Measurements from ENCODE around the gene ANKRD33B.
"Not testable (repeated sequence)": the region's sequence is repeated elsewhere in the genome, so short reads cannot be mapped to it uniquely, and the experiment has no call there.

Gene ANKRD33B

GRCh38 chr5:10542055-10542550, 21.8 kb upstream of the ANKRD33B start:
- Histone ChIP-seq H3K9me3 (ENCODE audit: control insufficient read depth, insufficient read depth, low read length) (no peaks in the 10 kb centered on the region), H3K9ac (ENCODE audit: low read depth, low read length) (no peak overlapping the region), H3K4me1 (ENCODE audit: insufficient read depth, low read length) (peaks cover 3% of the 10 kb centered on the region; the same call in 1 of the 2 replicates), H3K36me3 (ENCODE audit: insufficient read depth, low read length) (no peaks in the 10 kb centered on the region)

- Histone ChIP-seq H3K9ac (ENCODE audit: low read depth, low read length) (no peak overlapping the region), H3K9me3 (ENCODE audit: control insufficient read depth, insufficient read depth, low read length) (no peaks in the 10 kb centered on the region), H3K4me1 (ENCODE audit: insufficient read depth, low read length) (no peaks in the 10 kb centered on the region; the same call in 1 of the 2 replicates), H3K36me3 (ENCODE audit: insufficient read depth, low read length) (no peaks in the 10 kb centered on the region)
Observed at GRCh38 chr5:10543585-10544040, 20.3 kb upstream of the ANKRD33B start.

- H3K36me3 ChIP-seq (ENCODE audit: insufficient read depth, low read length), result no peaks in the 10 kb centered on the region
- no peaks in the 10 kb centered on the region for H3K9me3 ChIP-seq (ENCODE audit: control insufficient read depth, insufficient read depth, low read length)
- no peak overlapping the region for H3K9ac ChIP-seq (ENCODE audit: low read depth, low read length)
- H3K4me1 ChIP-seq (ENCODE audit: insufficient read depth, low read length), result peaks cover 6% of the 10 kb centered on the region
Observed at GRCh38 chr5:10545084-10545483, 18.8 kb upstream of the ANKRD33B start.

GRCh38 chr5:10546186-10546585, 17.7 kb upstream of the ANKRD33B start:
- no peak overlapping the region for H3K9ac ChIP-seq (ENCODE audit: low read depth, low read length)
- peaks cover 17% of the 10 kb centered on the region for H3K4me1 ChIP-seq (ENCODE audit: insufficient read depth, low read length)
- no peaks in the 10 kb centered on the region for H3K9me3 ChIP-seq (ENCODE audit: control insufficient read depth, insufficient read depth, low read length)
- H3K36me3 ChIP-seq (ENCODE audit: insufficient read depth, low read length), result no peaks in the 10 kb centered on the region

- H3K9ac ChIP-seq (ENCODE audit: low read depth, low read length), result no peak overlapping the region
- no peaks in the 10 kb centered on the region for H3K9me3 ChIP-seq (ENCODE audit: control insufficient read depth, insufficient read depth, low read length)
- H3K4me1 ChIP-seq (ENCODE audit: insufficient read depth, low read length), result peaks cover 29% of the 10 kb centered on the region
- H3K36me3 ChIP-seq (ENCODE audit: insufficient read depth, low read length), result no peaks in the 10 kb centered on the region
Observed at GRCh38 chr5:10548418-10549122, 15.3 kb upstream of the ANKRD33B start.

- peaks cover 32% of the 10 kb centered on the region for H3K4me1 ChIP-seq (ENCODE audit: insufficient read depth, low read length)
- not testable (repeated sequence) for H3K9me3 ChIP-seq (ENCODE audit: control insufficient read depth, insufficient read depth, low read length); H3K36me3 ChIP-seq (ENCODE audit: insufficient read depth, low read length); H3K9ac ChIP-seq (ENCODE audit: low read depth, low read length)
Observed at GRCh38 chr5:10549123-10549514, 14.8 kb upstream of the ANKRD33B start.

- Histone ChIP-seq H3K9ac (ENCODE audit: low read depth, low read length) (no peak overlapping the region), H3K4me1 (ENCODE audit: insufficient read depth, low read length) (peaks cover 43% of the 10 kb centered on the region), H3K36me3 (ENCODE audit: insufficient read depth, low read length) (no peaks in the 10 kb centered on the region), H3K9me3 (ENCODE audit: control insufficient read depth, insufficient read depth, low read length) (no peaks in the 10 kb centered on the region)
Observed at GRCh38 chr5:10550222-10550995, 13.5 kb upstream of the ANKRD33B start.

- Histone ChIP-seq H3K9me3 (ENCODE audit: control insufficient read depth, insufficient read depth, low read length) (no peaks in the 10 kb centered on the region), H3K36me3 (ENCODE audit: insufficient read depth, low read length) (no peaks in the 10 kb centered on the region), H3K9ac (ENCODE audit: low read depth, low read length) (no peak overlapping the region), H3K4me1 (ENCODE audit: insufficient read depth, low read length) (peaks cover 57% of the 10 kb centered on the region)
Observed at GRCh38 chr5:10551782-10552138, 12.1 kb upstream of the ANKRD33B start.

GRCh38 chr5:10552183-10553143, 11.4 kb upstream of the ANKRD33B start:
- H3K9me3 ChIP-seq (ENCODE audit: control insufficient read depth, insufficient read depth, low read length), result no peaks in the 10 kb centered on the region
- H3K36me3 ChIP-seq (ENCODE audit: insufficient read depth, low read length), result no peaks in the 10 kb centered on the region
- H3K9ac ChIP-seq (ENCODE audit: low read depth, low read length), result no peak overlapping the region
- H3K4me1 ChIP-seq (ENCODE audit: insufficient read depth, low read length), result peaks cover 62% of the 10 kb centered on the region

GRCh38 chr5:10553476-10553875, 10.4 kb upstream of the ANKRD33B start:
- Histone ChIP-seq H3K9me3 (ENCODE audit: control insufficient read depth, insufficient read depth, low read length) (no peaks in the 10 kb centered on the region), H3K4me1 (ENCODE audit: insufficient read depth, low read length) (peaks cover 69% of the 10 kb centered on the region), H3K36me3 (ENCODE audit: insufficient read depth, low read length) (no peaks in the 10 kb centered on the region), H3K9ac (ENCODE audit: low read depth, low read length) (no peak overlapping the region)

- Histone ChIP-seq H3K9me3 (ENCODE audit: control insufficient read depth, insufficient read depth, low read length) (no peaks in the 10 kb centered on the region), H3K36me3 (ENCODE audit: insufficient read depth, low read length) (no peaks in the 10 kb centered on the region), H3K9ac (ENCODE audit: low read depth, low read length) (no peak overlapping the region), H3K4me1 (ENCODE audit: insufficient read depth, low read length) (peaks cover 66% of the 10 kb centered on the region)
Observed at GRCh38 chr5:10555277-10555684, 8.6 kb upstream of the ANKRD33B start.

GRCh38 chr5:10556289-10556807, 7.5 kb upstream of the ANKRD33B start:
- H3K36me3 ChIP-seq (ENCODE audit: insufficient read depth, low read length), result no peaks in the 10 kb centered on the region
- H3K9me3 ChIP-seq (ENCODE audit: control insufficient read depth, insufficient read depth, low read length), result no peaks in the 10 kb centered on the region
- H3K4me1 ChIP-seq (ENCODE audit: insufficient read depth, low read length), result peaks cover 57% of the 10 kb centered on the region
- H3K9ac ChIP-seq (ENCODE audit: low read depth, low read length), result no peak overlapping the region

- peaks cover 52% of the 10 kb centered on the region for H3K4me1 ChIP-seq (ENCODE audit: insufficient read depth, low read length)
- H3K9ac ChIP-seq (ENCODE audit: low read depth, low read length), result no peak overlapping the region
- H3K36me3 ChIP-seq (ENCODE audit: insufficient read depth, low read length), result no peaks in the 10 kb centered on the region
- H3K9me3 ChIP-seq (ENCODE audit: control insufficient read depth, insufficient read depth, low read length), result no peaks in the 10 kb centered on the region
Observed at GRCh38 chr5:10556893-10557746, 6.8 kb upstream of the ANKRD33B start.

Measured in ES-I3 (cell line).